Measurements from ENCODE around the gene JARID2. TPM values are rescaled to one million over a fixed set of nuclear protein-coding genes. Genes with fewer than 3 reads are reported as not detected.
"Not testable (repeated sequence)": the region's sequence is repeated elsewhere in the genome, so short reads cannot be mapped to it uniquely, and the experiment has no call there.

JARID2 gene
- total RNA-seq, 1 donor from 2014 or later, result 65.6 TPM

- no peak for DNase-seq (ENCODE audit: low spot score, unreplicated experiment)
- no peak overlapping the region for H3K27ac Mint-ChIP-seq
- H3K36me3 Mint-ChIP-seq (ENCODE audit: insufficient read depth), result peaks cover 31% of the 10 kb centered on the region
- no peaks in the 10 kb centered on the region for H3K27me3 Mint-ChIP-seq
- H3K9me3 Mint-ChIP-seq (ENCODE audit: low read depth), result peaks cover 5% of the 10 kb centered on the region
- TF ChIP-seq, protein P1, sequence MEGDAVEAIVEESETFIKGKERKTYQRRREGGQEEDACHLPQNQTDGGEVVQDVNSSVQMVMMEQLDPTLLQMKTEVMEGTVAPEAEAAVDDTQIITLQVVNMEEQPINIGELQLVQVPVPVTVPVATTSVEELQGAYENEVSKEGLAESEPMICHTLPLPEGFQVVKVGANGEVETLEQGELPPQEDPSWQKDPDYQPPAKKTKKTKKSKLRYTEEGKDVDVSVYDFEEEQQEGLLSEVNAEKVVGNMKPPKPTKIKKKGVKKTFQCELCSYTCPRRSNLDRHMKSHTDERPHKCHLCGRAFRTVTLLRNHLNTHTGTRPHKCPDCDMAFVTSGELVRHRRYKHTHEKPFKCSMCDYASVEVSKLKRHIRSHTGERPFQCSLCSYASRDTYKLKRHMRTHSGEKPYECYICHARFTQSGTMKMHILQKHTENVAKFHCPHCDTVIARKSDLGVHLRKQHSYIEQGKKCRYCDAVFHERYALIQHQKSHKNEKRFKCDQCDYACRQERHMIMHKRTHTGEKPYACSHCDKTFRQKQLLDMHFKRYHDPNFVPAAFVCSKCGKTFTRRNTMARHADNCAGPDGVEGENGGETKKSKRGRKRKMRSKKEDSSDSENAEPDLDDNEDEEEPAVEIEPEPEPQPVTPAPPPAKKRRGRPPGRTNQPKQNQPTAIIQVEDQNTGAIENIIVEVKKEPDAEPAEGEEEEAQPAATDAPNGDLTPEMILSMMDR (IDR thresholded peaks at IDR 0.05; ENCODE audit: unreplicated experiment), result no peak
- peaks cover 22% of the 10 kb centered on the region for H3K4me1 Mint-ChIP-seq (ENCODE audit: low read depth)
- no peak overlapping the region for H3K4me3 Mint-ChIP-seq (ENCODE audit: low read depth)
Measured at GRCh38 chr6:15411766-15412165, 165.9 kb downstream of the JARID2 start.

- no peak overlapping the region for H3K4me3 Mint-ChIP-seq (ENCODE audit: low read depth)
- peaks cover 39% of the 10 kb centered on the region for H3K36me3 Mint-ChIP-seq (ENCODE audit: insufficient read depth)
- TF ChIP-seq, protein P1 (IDR thresholded peaks at IDR 0.05; ENCODE audit: unreplicated experiment), result no peak
Measured at GRCh38 chr6:15412767-15413166, 166.9 kb downstream of the JARID2 start.

GRCh38 chr6:15413466-15414234, 167.8 kb downstream of the JARID2 start:
- Mint-ChIP-seq H3K9me3 (ENCODE audit: low read depth) (peaks cover 17% of the 10 kb centered on the region), H3K36me3 (ENCODE audit: insufficient read depth) (peaks cover 48% of the 10 kb centered on the region), H3K27ac (no peak overlapping the region), H3K4me1 (ENCODE audit: low read depth) (peaks cover 22% of the 10 kb centered on the region), H3K27me3 (no peaks in the 10 kb centered on the region), H3K4me3 (ENCODE audit: low read depth) (no peak overlapping the region)
- DNase-seq (ENCODE audit: low spot score, unreplicated experiment), result no peak
- TF ChIP-seq, protein P1 (IDR thresholded peaks at IDR 0.05; ENCODE audit: unreplicated experiment), result no peak

More at GRCh38 chr6:15412767-15413166, 166.9 kb downstream of the JARID2 start:
- Mint-ChIP-seq H3K27ac (peak overlapping the region; percentile 45), H3K9me3 (ENCODE audit: low read depth) (peaks cover 11% of the 10 kb centered on the region), H3K27me3 (no peaks in the 10 kb centered on the region), H3K4me1 (ENCODE audit: low read depth) (peaks cover 22% of the 10 kb centered on the region)
- DNase-seq (ENCODE audit: low spot score, unreplicated experiment), result no peak

DNA sequence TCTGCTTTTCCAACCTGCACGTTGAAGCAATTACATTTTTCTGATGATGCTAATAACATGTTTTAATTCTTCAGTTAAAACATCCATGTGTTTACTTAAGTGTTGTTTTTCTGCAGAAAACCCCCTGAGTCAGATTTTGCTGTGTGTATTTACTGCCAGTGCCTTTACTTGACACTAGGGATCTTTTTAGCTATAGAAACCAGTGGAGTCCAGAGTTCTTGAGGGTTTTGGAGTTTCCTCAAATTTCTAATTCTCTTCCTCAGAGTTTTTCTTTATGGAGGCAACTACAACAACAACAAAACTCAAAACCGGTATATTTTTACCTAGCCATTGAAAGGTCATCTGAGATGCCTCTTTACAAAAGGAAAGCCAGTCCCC, 168.4 kb downstream of the JARID2 start:
- peak overlapping the region; percentile 82 for H3K27ac Mint-ChIP-seq
- DNase-seq (ENCODE audit: low spot score, unreplicated experiment), result no peak
- H3K36me3 Mint-ChIP-seq (ENCODE audit: insufficient read depth), result peaks cover 51% of the 10 kb centered on the region
- no peaks in the 10 kb centered on the region for H3K27me3 Mint-ChIP-seq
- H3K9me3 Mint-ChIP-seq (ENCODE audit: low read depth), result peaks cover 19% of the 10 kb centered on the region
- H3K4me3 Mint-ChIP-seq (ENCODE audit: low read depth), result no peak overlapping the region
- peaks cover 18% of the 10 kb centered on the region for H3K4me1 Mint-ChIP-seq (ENCODE audit: low read depth)
- TF ChIP-seq, protein P1 (IDR thresholded peaks at IDR 0.05; ENCODE audit: unreplicated experiment), result no peak

DNA sequence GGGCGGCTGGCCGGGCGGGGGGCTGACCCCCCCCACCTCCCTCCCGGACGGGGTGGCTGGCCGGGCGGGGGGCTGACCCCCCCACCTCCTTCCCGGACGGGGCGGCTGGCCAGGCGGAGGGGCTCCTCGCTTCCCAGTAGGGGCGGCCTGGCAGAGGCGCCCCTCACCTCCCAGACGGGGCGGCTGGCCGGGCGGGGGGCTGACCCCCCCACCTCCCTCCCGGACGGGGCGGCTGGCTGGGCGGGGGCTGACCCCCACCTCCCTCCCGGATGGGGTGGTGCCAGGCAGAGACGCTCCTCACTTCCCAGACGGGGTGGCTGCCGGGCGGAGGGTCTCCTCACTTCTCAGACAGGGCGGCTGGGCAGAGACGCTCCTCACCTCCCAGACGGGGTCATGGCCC, 169.8 kb downstream of the JARID2 start:
- H3K4me1 Mint-ChIP-seq (ENCODE audit: low read depth); H3K27ac Mint-ChIP-seq; H3K4me3 Mint-ChIP-seq (ENCODE audit: low read depth); H3K27me3 Mint-ChIP-seq; DNase-seq (ENCODE audit: low spot score, unreplicated experiment): not testable (repeated sequence)
- Mint-ChIP-seq H3K9me3 (ENCODE audit: low read depth) (peaks cover 27% of the 10 kb centered on the region), H3K36me3 (ENCODE audit: insufficient read depth) (peaks cover 63% of the 10 kb centered on the region)

Measured in progenitor cell of endocrine pancreas (in vitro differentiated cells).